Retinal pigment epithelial cell (primary cell): ENCODE results near the gene ENPEP.

Experiments used
- DNase-seq: peaks from one replicate; pipeline ENCODE4 v3.0.0-alpha.2; 2010; ENCODE audit warnings: low read depth
- H3K4me3 ChIP-seq: 2 replicates; pipeline ENCODE4 v1.5.1; 2011; ENCODE audit warnings: mild to moderate bottlenecking, low read length, control low read depth, moderate library complexity
- CTCF ChIP-seq: conservative IDR thresholded peaks from 2 replicates; pipeline ENCODE4 v1.5.1; 2011; ENCODE audit warnings: low read depth, low read length, control low read depth, inconsistent platforms

ENPEP gene

GRCh38 chr4:110602061-110602460 lies 126.1 kb downstream of the ENPEP start:
- no peak for TF ChIP-seq CTCF
- H3K4me3 ChIP-seq: no peak overlapping the region
- no peak for DNase-seq

GRCh38 chr4:110605077-110605476 lies 129.1 kb downstream of the ENPEP start:
- no peak for DNase-seq
- no peak for TF ChIP-seq CTCF

GRCh38 chr4:110609044-110609750 lies 133.2 kb downstream of the ENPEP start:
- TF ChIP-seq CTCF: no peak
- H3K4me3 ChIP-seq: no peak overlapping the region
- DNase-seq: no peak

More at GRCh38 chr4:110605077-110605476, 129.1 kb downstream of the ENPEP start:
- H3K4me3 ChIP-seq: no peak overlapping the region

- H3K4me3 ChIP-seq: no peak overlapping the region
- TF ChIP-seq CTCF: no peak
- no peak for DNase-seq
These were observed 134.6 kb downstream of the ENPEP start for GRCh38 chr4:110610620-110610939.

GRCh38 chr4:110610940-110611831 lies 135.2 kb downstream of the ENPEP start:
- DNase-seq: no peak
- no peak for TF ChIP-seq CTCF
- H3K4me3 ChIP-seq: no peak overlapping the region

GRCh38 chr4:110611968-110612447 lies 136.1 kb downstream of the ENPEP start:
- DNase-seq: no peak
- no peak overlapping the region for H3K4me3 ChIP-seq
- no peak for TF ChIP-seq CTCF
